HG02973 (cell line): ENCODE data around the gene CEP68.
"Not testable (repeated sequence)": the region's sequence is repeated elsewhere in the genome, so short reads cannot be mapped to it uniquely, and the experiment has no call there.

Experiments used
- ATAC-seq: cut with Tn5 transposase; IDR thresholded peaks from one replicate; pipeline ENCODE4 v1.9.1; 2021; ENCODE audit warnings: moderate library complexity; ENCODE audit not compliant: unreplicated experiment

CEP68 gene

GRCh38 chr2:65079017-65079416 is 22.8 kb downstream of the CEP68 start:
- ATAC-seq, result no peak

- no peak for ATAC-seq
These were observed 25.0 kb downstream of the CEP68 start for GRCh38 chr2:65081232-65081685.

DNA sequence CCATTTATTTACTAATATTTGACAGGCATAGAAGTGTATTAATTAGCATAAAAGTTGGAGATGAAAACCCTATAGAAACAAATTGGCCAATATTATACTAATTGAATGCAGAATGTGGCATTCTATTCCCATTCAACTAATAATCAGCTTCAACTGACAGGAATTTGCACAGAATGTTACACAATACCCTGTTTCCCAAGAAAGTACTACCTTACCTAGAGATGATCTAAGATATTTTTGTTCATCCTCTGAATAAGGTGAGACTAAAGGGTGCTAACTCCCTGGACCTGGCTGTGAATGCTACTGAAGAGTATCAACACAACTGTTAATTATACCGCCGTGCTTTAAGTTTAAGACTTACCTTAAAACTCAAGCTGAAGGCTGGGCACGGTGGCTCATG is 28.9 kb downstream of the CEP68 start:
- no peak for ATAC-seq

DNA sequence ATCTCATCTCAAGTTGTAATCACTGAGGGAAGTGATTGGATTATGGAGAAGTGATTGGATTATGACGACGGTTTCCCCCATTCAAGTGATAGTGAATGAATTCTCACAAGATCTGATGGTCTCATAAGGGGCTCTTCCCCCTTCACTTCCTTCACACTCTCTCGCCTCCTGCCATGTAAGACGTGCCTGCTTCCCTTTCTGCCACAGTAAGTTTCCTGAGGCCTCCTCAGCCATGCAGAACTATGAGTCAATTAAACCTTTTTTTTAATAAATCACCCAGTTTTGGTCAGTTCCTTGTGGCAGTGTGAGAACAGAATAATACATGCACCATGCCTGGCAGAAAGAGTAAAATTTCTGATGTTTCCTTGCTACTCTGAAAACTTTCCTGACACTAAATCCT is 36.6 kb downstream of the CEP68 start:
- no peak for ATAC-seq

DNA sequence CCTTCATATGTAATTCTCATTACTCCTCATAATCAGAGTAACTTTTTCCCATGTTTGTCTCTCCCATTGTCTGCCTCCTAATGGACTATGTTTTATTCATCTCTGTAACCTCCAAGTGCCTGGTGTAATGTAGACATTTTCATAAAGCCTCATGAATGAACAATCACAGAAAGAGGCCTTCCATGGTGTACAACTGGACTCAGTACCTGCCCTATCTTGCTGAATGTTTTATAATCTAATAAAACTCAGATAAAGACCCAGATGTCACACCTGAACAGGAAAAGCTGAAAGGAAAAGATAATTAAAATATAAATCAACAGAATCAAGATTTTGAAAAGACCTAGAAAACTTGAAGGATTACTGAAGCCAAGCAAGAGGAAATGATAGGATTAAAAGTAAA is 37.0 kb downstream of the CEP68 start:
- ATAC-seq, result no peak

DNA sequence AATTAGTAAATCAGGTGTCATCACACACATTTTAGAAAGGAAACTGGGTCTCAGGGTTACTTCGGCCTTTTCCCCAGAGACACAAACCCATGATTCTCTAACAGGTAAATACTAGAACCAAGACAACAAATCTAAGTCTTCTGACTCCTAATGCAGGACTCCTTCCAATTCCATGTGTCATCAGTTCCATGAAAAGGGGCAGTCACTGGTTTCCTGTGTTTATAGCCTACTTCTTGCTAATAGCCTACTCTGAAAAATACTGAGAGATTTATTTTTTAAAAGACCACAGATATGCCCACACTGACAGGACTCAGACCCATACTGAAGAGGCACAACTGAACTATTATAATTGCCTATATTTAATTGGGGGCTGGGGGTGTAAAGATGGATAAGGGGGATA is 40.7 kb downstream of the CEP68 start:
- ATAC-seq, result no peak

GRCh38 chr2:65097844-65098243 is 41.6 kb downstream of the CEP68 start:
- ATAC-seq, result no peak

GRCh38 chr2:65098741-65099140 is 42.5 kb downstream of the CEP68 start:
- ATAC-seq, result no peak

DNA sequence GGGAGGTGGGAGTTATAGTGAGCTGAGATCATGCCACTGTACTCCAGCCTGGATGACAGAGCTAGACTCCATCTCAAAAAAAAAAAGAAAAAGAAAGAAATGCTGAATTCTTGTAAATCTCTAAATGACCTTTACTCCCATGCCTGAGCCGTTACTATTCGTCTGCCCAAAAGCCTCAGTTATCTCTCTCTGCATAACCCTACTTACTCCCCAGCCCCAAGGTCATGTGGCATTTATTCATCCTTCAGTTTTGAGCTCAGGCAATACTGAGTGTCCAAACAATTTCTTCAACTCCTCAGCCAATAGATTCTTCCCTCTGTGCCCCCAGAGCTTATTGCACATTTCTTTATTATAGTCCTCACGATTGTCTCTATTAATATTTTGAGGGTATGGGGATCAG is 44.9 kb downstream of the CEP68 start:
- no peak for ATAC-seq

DNA sequence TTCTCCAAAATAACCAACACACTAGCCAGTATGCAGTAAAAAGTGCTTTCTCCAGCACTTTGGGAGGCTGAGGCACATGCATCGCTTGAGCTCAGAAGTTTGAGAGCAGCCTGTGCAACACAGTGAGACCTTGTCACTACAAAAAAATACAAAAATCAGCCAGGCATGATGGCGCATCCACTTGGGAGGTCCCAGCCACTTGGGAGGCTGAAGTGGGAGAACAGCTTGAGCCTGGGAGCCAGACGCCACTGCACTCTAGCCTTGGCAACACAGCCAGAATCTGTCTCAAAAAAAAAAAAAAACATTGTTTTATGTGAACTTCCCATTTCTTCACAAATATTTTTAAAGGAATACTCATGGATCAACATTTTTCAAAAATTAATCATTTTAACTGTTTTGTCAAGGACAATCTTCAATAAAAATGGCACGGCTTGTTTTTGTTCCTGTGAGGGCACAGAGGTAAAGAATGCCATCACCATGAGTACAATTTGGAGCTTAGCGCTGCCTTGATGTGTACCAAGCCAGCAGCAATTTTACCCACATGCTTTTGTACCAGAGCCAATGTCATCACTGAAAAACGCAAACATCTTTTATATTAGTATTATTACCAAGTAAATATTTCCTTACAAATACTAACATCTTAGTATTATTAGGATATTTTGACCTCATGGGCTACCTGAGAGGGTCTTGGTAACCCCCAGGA is 46.9 kb downstream of the CEP68 start:
- ATAC-seq, result no peak

DNA sequence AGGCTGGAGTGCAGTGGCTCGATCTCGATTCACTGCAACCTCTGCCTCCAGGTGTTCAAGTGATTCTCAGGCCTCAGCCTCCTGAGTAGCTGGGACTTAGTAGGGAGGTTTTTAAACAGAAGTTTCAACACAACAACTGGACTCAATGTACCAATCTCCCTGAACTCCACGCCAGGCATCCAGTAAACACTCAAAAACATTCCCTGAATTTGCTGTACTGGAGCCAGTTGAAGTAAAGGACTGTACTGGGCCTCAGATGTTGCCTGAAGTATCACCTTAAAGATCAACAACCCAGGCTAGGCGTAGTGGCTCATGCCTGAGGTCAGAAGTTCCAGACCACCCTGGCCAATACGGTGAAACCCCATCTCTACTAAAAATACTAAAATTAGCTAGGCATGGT is 51.3 kb downstream of the CEP68 start:
- ATAC-seq, result no peak

DNA sequence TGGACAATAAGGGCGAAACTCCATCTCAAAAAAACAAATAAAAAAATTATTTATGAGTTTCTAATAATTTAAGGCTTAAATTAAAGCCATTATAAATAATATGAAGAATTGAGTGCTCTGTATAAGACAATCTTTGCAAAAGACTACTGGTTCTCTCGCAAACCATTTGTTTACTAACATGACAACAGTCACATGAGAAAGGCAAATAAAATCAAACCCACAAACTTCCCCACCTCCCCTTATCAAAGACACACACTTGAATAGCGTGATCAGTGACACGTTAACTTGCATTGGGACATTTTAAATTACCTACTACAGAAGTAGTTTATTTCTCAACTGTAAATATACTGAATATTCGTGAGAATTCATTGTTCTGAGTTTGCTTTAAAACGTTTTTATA is 52.6 kb downstream of the CEP68 start:
- no peak for ATAC-seq

DNA sequence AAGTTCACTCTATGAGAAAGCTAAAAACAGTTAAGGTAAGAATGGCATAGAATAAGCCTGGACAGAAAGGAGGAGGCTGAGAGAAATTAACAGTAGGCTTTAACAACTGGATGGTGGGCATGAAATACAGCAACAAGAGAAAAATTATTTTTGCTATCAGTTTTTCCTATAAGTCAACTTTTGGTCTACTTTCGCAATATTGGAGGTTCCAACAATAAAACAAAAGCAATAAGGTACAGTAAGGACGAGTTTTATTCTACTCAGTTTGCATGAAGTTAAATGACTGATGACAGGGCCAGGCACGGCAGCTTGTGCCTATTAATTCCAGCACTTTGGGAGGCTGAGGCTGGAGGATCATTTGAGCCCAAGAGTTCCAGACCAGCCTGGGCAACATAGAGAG is 56.4 kb downstream of the CEP68 start:
- ATAC-seq, result no peak

- no peak for ATAC-seq
These were observed 57.0 kb downstream of the CEP68 start for GRCh38 chr2:65113229-65113628.

- no peak for ATAC-seq
These were observed 57.6 kb downstream of the CEP68 start for GRCh38 chr2:65113816-65114215.

GRCh38 chr2:65114921-65115320 is 58.7 kb downstream of the CEP68 start:
- no peak for ATAC-seq

DNA sequence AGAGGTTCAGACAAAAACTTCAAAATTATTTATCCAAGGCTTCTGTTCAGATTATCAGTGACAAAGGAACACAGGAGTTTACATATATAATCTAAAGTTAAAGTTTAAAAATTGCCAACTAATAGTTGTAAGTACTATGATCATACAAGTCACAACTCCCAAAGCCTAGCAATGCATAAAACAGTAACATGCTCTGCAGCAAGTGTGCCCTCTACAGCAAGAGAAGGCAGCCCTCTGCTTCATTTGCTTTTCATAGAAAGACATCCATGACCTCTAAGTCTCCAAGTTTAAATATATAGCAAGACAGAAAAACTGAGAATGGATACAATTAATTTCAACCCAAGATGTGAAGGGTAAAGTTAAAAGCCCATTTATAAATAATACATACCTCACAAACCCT is 60.4 kb downstream of the CEP68 start:
- no peak for ATAC-seq

DNA sequence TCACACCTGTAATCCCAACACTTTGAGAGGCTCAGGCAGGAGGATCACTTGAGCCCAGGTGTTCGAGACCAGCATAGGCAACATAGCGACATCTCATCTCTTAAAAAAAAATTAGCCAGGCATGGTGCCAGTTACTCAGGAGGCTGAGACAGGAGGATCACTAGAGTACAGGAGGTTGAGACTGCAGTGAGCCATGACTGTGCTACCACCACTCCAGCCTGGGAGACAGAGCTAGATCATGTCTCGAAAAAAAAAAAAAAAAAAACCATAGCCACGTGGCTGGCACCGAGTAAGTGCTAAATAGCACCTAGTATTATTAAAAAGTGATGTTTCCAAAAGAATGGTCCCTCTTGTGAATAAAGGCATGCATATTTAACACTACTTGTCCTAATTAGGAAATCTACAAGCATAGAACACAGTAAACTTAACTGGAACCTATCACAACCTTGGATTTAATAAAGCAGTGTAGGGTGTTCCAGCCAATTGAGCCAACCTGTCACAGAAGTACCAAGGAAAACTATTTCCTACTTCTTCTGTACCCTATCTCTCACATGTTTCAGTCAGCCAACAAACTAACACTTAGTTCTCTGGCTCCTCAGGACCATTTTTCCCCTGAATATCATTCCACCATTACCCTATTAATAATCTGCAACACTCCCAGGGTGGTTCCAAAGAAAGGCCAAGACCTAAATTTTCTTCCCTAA is 64.9 kb downstream of the CEP68 start:
- no peak for ATAC-seq

DNA sequence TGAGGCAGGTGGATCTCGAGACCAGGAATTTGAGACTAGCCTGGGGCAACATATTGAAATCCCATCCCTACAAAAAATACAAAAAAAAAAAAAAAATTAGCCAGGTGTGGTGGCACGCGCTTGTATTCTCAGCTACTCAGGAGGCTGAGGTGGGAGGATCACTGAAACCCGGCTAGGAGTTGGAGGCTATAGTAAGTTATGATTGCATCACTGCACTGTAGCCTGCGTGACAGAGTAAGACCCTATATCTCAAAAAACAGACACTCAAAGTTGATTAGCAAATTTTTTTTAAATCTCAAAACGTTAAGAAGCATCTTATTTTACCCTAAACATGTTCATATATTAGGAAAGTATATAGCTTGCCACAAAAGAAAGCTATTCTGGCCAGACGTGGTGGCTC is 66.1 kb downstream of the CEP68 start:
- no peak for ATAC-seq

GRCh38 chr2:65125457-65125856 is 69.2 kb downstream of the CEP68 start:
- not testable (repeated sequence) for ATAC-seq

GRCh38 chr2:65128297-65129190 is 72.3 kb downstream of the CEP68 start:
- no peak for ATAC-seq
